Measurements from ENCODE around the gene GRIN3A. TPM values are rescaled to one million over a fixed set of nuclear protein-coding genes. Genes with fewer than 3 reads are reported as not detected.

The GRIN3A gene
- total RNA-seq, 1 experiment from 2014 or later, result not detected

DNA sequence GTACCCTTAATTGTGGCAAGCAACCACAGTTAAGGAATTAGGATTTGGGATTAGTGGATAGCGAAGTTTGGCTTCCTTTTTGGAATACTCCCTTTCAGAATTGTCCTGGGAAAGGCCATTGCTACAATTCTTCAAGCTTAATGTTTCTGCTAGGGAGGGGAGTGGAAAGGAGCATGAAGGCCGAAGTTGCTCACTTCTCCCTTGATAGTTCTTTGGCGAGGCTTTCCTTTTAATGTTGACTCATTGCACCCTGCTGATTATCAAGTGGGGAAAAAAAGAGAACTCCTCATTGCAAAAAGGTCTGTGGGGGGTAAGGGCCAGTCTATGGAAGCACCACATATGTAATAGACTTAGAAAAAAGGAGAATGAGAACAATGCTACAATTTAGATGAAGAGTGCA lies 30.7 kb downstream of the GRIN3A start:
- CTCF ChIA-PET, result no interaction called here

DNA sequence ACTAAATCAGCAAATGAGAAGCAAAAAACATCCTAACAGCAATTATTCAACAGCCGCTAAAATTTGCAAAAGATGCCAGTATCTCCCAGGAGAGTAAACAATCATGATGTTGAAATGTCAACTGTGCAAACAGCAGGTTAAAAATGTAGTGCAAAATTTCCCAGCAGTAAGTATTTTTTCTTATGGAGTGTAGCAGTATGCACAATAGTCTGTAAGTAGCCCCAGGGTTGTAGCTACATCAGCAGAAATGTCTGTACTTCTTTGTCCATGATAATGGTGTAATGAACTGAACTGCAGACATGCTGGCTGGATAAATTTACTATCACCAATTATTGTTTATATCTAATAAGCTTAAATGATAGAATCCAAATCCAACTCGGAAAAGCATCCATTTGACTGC lies 31.4 kb downstream of the GRIN3A start:
- no peak overlapping the region for H3K4me3 Mint-ChIP-seq (ENCODE audit: unreplicated experiment)
- no peaks in the 10 kb centered on the region for H3K36me3 Mint-ChIP-seq (ENCODE audit: insufficient read depth, unreplicated experiment)
- BruUV-seq (replicated peaks), result no TSS peak
- H3K27me3 ChIP-seq (replicated peaks; ENCODE audit: control insufficient read depth, insufficient read depth, low read length), result no peaks in the 10 kb centered on the region; the same call in 1 of the 2 replicates
- POLR2A ChIA-PET, result no interaction called here
- CTCF ChIA-PET, result no interaction called here
- H3K9me3 Mint-ChIP-seq (ENCODE audit: unreplicated experiment), result no peaks in the 10 kb centered on the region
- no peaks in the 10 kb centered on the region for H3K36me3 ChIP-seq (ENCODE audit: control insufficient read depth, insufficient read depth, low read length)
- no peak overlapping the region for H3K27ac Mint-ChIP-seq (ENCODE audit: unreplicated experiment)
- DNase-seq, result no peak
- intact Hi-C loops (cut with micrococcal nuclease; ENCODE audit: unreplicated experiment), result no loop called here
- no peaks in the 10 kb centered on the region for H3K4me1 ChIP-seq
- H3K4me1 Mint-ChIP-seq (ENCODE audit: low read depth, unreplicated experiment), result no peaks in the 10 kb centered on the region
- TF ChIP-seq, protein P1, sequence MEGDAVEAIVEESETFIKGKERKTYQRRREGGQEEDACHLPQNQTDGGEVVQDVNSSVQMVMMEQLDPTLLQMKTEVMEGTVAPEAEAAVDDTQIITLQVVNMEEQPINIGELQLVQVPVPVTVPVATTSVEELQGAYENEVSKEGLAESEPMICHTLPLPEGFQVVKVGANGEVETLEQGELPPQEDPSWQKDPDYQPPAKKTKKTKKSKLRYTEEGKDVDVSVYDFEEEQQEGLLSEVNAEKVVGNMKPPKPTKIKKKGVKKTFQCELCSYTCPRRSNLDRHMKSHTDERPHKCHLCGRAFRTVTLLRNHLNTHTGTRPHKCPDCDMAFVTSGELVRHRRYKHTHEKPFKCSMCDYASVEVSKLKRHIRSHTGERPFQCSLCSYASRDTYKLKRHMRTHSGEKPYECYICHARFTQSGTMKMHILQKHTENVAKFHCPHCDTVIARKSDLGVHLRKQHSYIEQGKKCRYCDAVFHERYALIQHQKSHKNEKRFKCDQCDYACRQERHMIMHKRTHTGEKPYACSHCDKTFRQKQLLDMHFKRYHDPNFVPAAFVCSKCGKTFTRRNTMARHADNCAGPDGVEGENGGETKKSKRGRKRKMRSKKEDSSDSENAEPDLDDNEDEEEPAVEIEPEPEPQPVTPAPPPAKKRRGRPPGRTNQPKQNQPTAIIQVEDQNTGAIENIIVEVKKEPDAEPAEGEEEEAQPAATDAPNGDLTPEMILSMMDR (IDR thresholded peaks at IDR 0.05; ENCODE audit: insufficient read depth in 1 of 2, low read depth in 1 of 2, low read length in 1 of 2, severe bottlenecking in 1 of 2, unreplicated experiment in 1 of 2), result no peak
- H3K9me3 ChIP-seq, result no peaks in the 10 kb centered on the region
- H3K4me3 ChIP-seq (ENCODE audit: low read depth, low read length), result no peak overlapping the region
- peaks cover 2% of the 10 kb centered on the region for H3K27me3 Mint-ChIP-seq (ENCODE audit: insufficient read depth, unreplicated experiment)

More for the DNA sequence above, 30.7 kb downstream of the GRIN3A start:
- Histone ChIP-seq H3K9me3 (no peaks in the 10 kb centered on the region), H3K4me1 (no peaks in the 10 kb centered on the region), H3K27me3 (replicated peaks; ENCODE audit: control insufficient read depth, insufficient read depth, low read length) (no peaks in the 10 kb centered on the region; the same call in 1 of the 2 replicates), H3K4me3 (ENCODE audit: low read depth, low read length) (no peak overlapping the region), H3K36me3 (ENCODE audit: control insufficient read depth, insufficient read depth, low read length) (no peaks in the 10 kb centered on the region)
- no TSS peak for BruUV-seq (replicated peaks)
- Mint-ChIP-seq H3K9me3 (ENCODE audit: unreplicated experiment) (no peaks in the 10 kb centered on the region), H3K4me3 (ENCODE audit: unreplicated experiment) (no peak overlapping the region), H3K27ac (ENCODE audit: unreplicated experiment) (no peak overlapping the region), H3K27me3 (ENCODE audit: insufficient read depth, unreplicated experiment) (peaks cover 6% of the 10 kb centered on the region), H3K4me1 (ENCODE audit: low read depth, unreplicated experiment) (no peaks in the 10 kb centered on the region), H3K36me3 (ENCODE audit: insufficient read depth, unreplicated experiment) (no peaks in the 10 kb centered on the region)
- no peak for DNase-seq
- TF ChIP-seq, protein P1 (IDR thresholded peaks at IDR 0.05; ENCODE audit: insufficient read depth in 1 of 2, low read depth in 1 of 2, low read length in 1 of 2, severe bottlenecking in 1 of 2, unreplicated experiment in 1 of 2), result no peak
- POLR2A ChIA-PET, result no interaction called here
- intact Hi-C loops (cut with micrococcal nuclease; ENCODE audit: unreplicated experiment), result no loop called here

DNA sequence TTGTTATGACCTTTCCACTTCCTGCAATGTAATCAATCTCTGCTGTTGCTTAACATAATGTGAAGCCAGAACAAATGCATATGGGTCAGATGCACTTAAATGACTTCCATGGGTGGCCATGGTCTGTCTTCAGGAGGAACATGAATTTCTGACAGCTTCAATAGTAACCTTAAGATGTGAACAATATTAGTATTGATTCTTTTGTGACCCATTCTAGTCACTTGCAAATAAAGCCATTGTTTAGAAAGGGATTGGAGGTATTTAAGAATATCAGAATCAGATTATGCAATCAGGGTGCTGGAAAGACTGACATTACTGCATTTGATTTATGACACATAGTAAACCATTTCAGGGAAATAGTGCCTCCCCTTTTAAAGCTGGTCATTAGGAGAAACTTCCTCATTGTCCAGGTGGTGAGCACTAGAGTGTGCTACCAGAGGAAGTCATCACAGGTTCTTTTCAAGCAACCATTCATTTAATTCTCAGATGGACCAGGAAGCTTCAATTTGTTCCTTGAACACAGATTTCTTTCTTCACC lies 32.1 kb downstream of the GRIN3A start:
- Mint-ChIP-seq H3K9me3 (ENCODE audit: unreplicated experiment) (no peaks in the 10 kb centered on the region), H3K27ac (ENCODE audit: unreplicated experiment) (no peak overlapping the region), H3K4me3 (ENCODE audit: unreplicated experiment) (no peak overlapping the region), H3K4me1 (ENCODE audit: low read depth, unreplicated experiment) (no peaks in the 10 kb centered on the region), H3K27me3 (ENCODE audit: insufficient read depth, unreplicated experiment) (no peaks in the 10 kb centered on the region), H3K36me3 (ENCODE audit: insufficient read depth, unreplicated experiment) (no peaks in the 10 kb centered on the region)
- ChIA-PET POLR2A (no interaction called here), CTCF (no interaction called here)
- TF ChIP-seq, protein P1 (IDR thresholded peaks at IDR 0.05; ENCODE audit: insufficient read depth in 1 of 2, low read depth in 1 of 2, low read length in 1 of 2, severe bottlenecking in 1 of 2, unreplicated experiment in 1 of 2), result no peak
- Histone ChIP-seq H3K27me3 (replicated peaks; ENCODE audit: control insufficient read depth, insufficient read depth, low read length) (no peaks in the 10 kb centered on the region; the same call in 1 of the 2 replicates), H3K4me1 (no peaks in the 10 kb centered on the region), H3K4me3 (ENCODE audit: low read depth, low read length) (no peak overlapping the region), H3K9me3 (no peaks in the 10 kb centered on the region), H3K36me3 (ENCODE audit: control insufficient read depth, insufficient read depth, low read length) (no peaks in the 10 kb centered on the region)
- intact Hi-C loops (cut with micrococcal nuclease; ENCODE audit: unreplicated experiment), result no loop called here
- DNase-seq, result no peak
- no TSS peak for BruUV-seq (replicated peaks)

Measured in Caco-2 (cell line).